Left lung (tissue), 10 donors: ENCODE measurements around the gene NME7. TPM values are rescaled to one million over a fixed set of nuclear protein-coding genes. Genes with fewer than 3 reads are reported as not detected.
A peak's percentile ranks its signal among the peaks of the same experiment; 100 is the strongest.
"Not testable (repeated sequence)": the region's sequence is repeated elsewhere in the genome, so short reads cannot be mapped to it uniquely, and the experiment has no call there.

Experiments used
- ATAC-seq: fragments of 200-7000 bp; cut with Tn5 transposase; one replicate; pipeline ENCODE4 v1.9.1; 2020; ENCODE audit warnings: moderate library complexity
- DNase-seq, 4 donors: peaks; one replicate each; pipeline ENCODE4 v3.0.0-alpha.2; 2013 to 2020
- H3K27ac ChIP-seq, 2 donors: fragments of 200-600 bp; sonication (generic) in 1 of 2; one replicate each; pipeline versions ENCODE4 v1.5.0 to v1.8.0; 2020 to 2021
- H3K27me3 ChIP-seq, 2 donors: fragments of 200-600 bp; sonication (generic) in 1 of 2; one replicate each; pipeline versions ENCODE4 v1.5.0 to v1.8.0; 2020 to 2021
- H3K36me3 ChIP-seq, 2 donors: fragments of 200-600 bp; sonication (generic) in 1 of 2; one replicate each; pipeline versions ENCODE4 v1.5.0 to v1.8.0; 2020 to 2021
- H3K4me1 ChIP-seq, 2 donors: fragments of 200-600 bp; one replicate each; pipeline ENCODE4 v1.8.0; 2021
- H3K4me3 ChIP-seq, 2 donors: fragments of 200-600 bp; sonication (generic) in 1 of 2; one replicate each; pipeline versions ENCODE4 v1.5.0 to v1.8.0; 2020 to 2021; ENCODE audit warnings: mild to moderate bottlenecking in 1 of 2
- H3K9me3 ChIP-seq, 2 donors: fragments of 200-600 bp; sonication (generic) in 1 of 2; one replicate each; pipeline versions ENCODE4 v1.5.0 to v1.8.0; 2020 to 2021
- intact Hi-C, 2 donors: fragments of 100-400 bp; cut with DNase I; formaldehyde crosslinking; loops; one replicate each; pipeline versions ENCODE4 v1.11.2 to v1.14.2; 2022
- polyA plus RNA-seq, 6 donors: library from polyadenylated mRNA; unstranded; fragments of 120-200 nt; gene quantifications; one replicate each; pipeline ENCODE4 v1.2.1, GENCODE V29; 2013; ENCODE audit not compliant: insufficient read length in 6 of 6
- total RNA-seq, 2 donors: library from RNA; stranded (reverse); fragmentation: NEBNext Ultra II Directional; extraction: Animal tissue kit (Norgen Biotek cat#: 25700); gene quantifications; one replicate each; pipeline ENCODE4 v1.2.1, GENCODE V29; 2021
- TF ChIP-seq, protein P1 (sequence below), 2 donors: fragments of 200-600 bp; sonication (generic) in 1 of 2; IDR thresholded peaks; one replicate each; pipeline versions ENCODE4 v1.5.0 to v1.8.0; 2021; ENCODE audit warnings: antibody characterized with exemption in 2 of 2
- donor health status: DM: no; HTN: yes; CAD: no.
- donor health status: DM: no; HTN: no; CAD: no.

The NME7 gene
- total and polyA plus RNA-seq, 8 donors = 13.6 to 77.6 (median 59.3) TPM

DNA sequence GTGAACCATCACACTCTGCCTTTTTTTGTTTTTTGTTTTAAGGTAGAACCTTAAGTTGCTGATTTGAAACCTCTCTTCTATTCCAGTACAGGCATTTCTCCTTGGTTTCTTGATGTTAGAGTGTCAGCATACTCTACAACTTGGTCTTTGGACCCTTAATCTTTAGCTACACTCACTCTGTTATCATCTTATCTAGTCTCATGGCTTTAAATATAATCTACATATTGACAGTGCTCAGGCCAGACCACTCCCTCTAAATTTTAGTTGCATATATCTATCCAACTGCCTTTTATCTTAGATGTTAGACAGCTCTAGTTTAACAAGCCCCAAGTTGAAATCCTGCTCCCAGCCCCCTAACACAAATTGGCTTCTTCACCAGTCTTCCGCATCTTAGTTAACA, 22.1 kb downstream of the NME7 start:
- intact Hi-C loops = loop anchor here in 1 of 2 donors (5.0 kb wide), 1 partner anchor 743 kb away; no protein-coding TSS in a partner anchor
- Histone ChIP-seq H3K9me3 (no peaks in the 10 kb centered on the region), H3K27ac (no peak overlapping the region), H3K27me3 (no peaks in the 10 kb centered on the region), H3K4me3 (no peak overlapping the region), H3K36me3 (no peaks in the 10 kb centered on the region), H3K4me1 (no peaks in the 10 kb centered on the region)
- DNase-seq (no peak), ATAC-seq (no peak)
- TF ChIP-seq, protein P1, sequence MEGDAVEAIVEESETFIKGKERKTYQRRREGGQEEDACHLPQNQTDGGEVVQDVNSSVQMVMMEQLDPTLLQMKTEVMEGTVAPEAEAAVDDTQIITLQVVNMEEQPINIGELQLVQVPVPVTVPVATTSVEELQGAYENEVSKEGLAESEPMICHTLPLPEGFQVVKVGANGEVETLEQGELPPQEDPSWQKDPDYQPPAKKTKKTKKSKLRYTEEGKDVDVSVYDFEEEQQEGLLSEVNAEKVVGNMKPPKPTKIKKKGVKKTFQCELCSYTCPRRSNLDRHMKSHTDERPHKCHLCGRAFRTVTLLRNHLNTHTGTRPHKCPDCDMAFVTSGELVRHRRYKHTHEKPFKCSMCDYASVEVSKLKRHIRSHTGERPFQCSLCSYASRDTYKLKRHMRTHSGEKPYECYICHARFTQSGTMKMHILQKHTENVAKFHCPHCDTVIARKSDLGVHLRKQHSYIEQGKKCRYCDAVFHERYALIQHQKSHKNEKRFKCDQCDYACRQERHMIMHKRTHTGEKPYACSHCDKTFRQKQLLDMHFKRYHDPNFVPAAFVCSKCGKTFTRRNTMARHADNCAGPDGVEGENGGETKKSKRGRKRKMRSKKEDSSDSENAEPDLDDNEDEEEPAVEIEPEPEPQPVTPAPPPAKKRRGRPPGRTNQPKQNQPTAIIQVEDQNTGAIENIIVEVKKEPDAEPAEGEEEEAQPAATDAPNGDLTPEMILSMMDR (IDR thresholded peaks at IDR 0.05) = no peak

DNA sequence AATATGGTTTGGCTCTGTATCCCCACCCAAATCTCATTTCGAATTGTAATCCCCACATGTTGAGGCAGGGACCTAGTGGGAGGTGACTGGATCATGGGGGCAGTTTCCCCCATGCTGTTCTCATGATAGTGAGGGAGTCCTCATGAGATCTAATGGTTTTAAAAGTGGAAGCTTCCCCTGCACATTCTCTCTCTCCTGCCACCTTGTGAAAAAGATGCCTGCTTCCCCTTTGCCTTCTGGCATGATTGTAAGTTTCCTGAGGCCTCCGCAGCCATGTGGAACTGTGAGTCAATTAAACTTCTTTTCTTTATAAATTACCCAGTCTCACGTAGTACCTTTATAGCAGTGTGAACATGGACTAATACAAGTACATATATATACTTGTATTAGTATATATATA, 25.5 kb downstream of the NME7 start:
- ATAC-seq, H3K9me3 ChIP-seq, intact Hi-C loops, H3K27me3 ChIP-seq, H3K4me3 ChIP-seq, H3K4me1 ChIP-seq, DNase-seq, H3K27ac ChIP-seq, H3K36me3 ChIP-seq: not testable (repeated sequence)

DNA sequence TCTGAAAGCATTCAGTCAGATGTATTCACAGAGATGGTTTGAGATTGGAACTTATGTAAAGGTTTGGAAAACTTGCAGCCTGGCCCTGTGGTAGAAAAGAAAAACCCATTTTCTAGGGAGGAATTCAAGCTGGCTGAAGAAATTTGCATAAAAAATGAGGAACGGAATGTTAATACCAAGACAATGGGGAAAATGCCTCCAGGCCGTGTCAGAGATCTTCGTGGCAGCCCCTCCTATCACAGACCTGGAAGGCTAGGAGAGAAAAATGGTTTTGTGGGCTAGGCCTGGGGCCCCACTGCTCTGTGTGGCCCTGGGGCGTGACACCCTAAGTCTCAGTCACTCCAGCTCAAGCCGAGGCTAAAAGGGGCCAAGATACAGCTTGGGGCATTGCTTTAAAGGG, 26.7 kb downstream of the NME7 start:
- Histone ChIP-seq H3K4me3 (no peak overlapping the region), H3K27ac (no peak overlapping the region), H3K4me1 (no peaks in the 10 kb centered on the region), H3K9me3 (no peaks in the 10 kb centered on the region), H3K36me3 (no peaks in the 10 kb centered on the region), H3K27me3 (no peaks in the 10 kb centered on the region)
- TF ChIP-seq, protein P1 (IDR thresholded peaks at IDR 0.05) = no peak
- DNase-seq (no peak), ATAC-seq (no peak)
- intact Hi-C loops = no loop called here

DNA sequence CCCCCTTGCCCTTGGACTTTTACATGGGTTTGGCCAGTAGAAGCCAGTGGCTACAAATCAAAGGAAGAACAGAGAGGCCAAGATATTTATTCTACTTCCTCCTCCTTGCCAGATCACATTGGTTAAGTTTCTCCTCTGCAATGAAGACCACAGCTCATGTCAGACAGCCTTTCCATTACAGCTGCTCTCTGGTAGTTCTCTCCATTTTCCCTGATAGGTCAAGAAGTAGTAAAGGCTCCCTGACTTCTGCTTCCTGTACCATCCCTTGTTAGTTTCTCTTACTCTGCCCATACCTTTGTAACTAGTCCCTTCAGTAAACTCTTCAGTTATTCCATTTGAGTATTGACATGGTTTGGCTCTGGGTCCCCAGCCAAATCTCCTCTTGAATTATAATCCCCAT, 27.8 kb downstream of the NME7 start:
- intact Hi-C loops = no loop called here
- TF ChIP-seq, protein P1 (IDR thresholded peaks at IDR 0.05) = no peak
- no peak for ATAC-seq
- Histone ChIP-seq H3K9me3 (peaks cover 0 to 2% of the 10 kb centered on the region in 2 donors), H3K4me1 (no peaks in the 10 kb centered on the region), H3K4me3 (no peak overlapping the region), H3K27ac (no peak overlapping the region), H3K27me3 (no peaks in the 10 kb centered on the region), H3K36me3 (no peaks in the 10 kb centered on the region)
- DNase-seq = no peak

- ATAC-seq = no peak
- intact Hi-C loops = no loop called here
- Histone ChIP-seq H3K27me3 (no peaks in the 10 kb centered on the region), H3K9me3 (peaks cover 0 to 2% of the 10 kb centered on the region in 2 donors), H3K27ac (no peak overlapping the region), H3K36me3 (no peaks in the 10 kb centered on the region), H3K4me3 (no peak overlapping the region), H3K4me1 (no peaks in the 10 kb centered on the region)
- DNase-seq = no peak
- TF ChIP-seq, protein P1 (IDR thresholded peaks at IDR 0.05) = no peak
Measured at GRCh38 chr1:169338617-169339016, 29.0 kb downstream of the NME7 start.

- intact Hi-C loops = not testable (repeated sequence)
Measured at GRCh38 chr1:169336947-169337715, 30.5 kb downstream of the NME7 start.

GRCh38 chr1:169334727-169335126, 32.9 kb downstream of the NME7 start:
- H3K36me3 ChIP-seq, H3K27ac ChIP-seq, DNase-seq, H3K4me1 ChIP-seq, intact Hi-C loops, H3K27me3 ChIP-seq, ATAC-seq, H3K4me3 ChIP-seq: not testable (repeated sequence)
- H3K9me3 ChIP-seq = peaks cover 0 to 19% of the 10 kb centered on the region in 2 donors

More at GRCh38 chr1:169336947-169337715, 30.5 kb downstream of the NME7 start:
- H3K27ac ChIP-seq, ATAC-seq, H3K4me3 ChIP-seq, H3K4me1 ChIP-seq, H3K36me3 ChIP-seq, H3K9me3 ChIP-seq, H3K27me3 ChIP-seq: not testable (repeated sequence)
- DNase-seq = peak in 1 of 4 donors; percentile 52
